HG02763 (cell line): ENCODE measurements around the gene GK.
"Not testable (repeated sequence)": the region's sequence is repeated elsewhere in the genome, so short reads cannot be mapped to it uniquely, and the experiment has no call there.

Experiments used
- ATAC-seq: cut with Tn5 transposase; IDR thresholded peaks from one replicate; pipeline ENCODE4 v1.9.1; 2021; ENCODE audit warnings: mild to moderate bottlenecking, moderate library complexity; ENCODE audit not compliant: unreplicated experiment

Gene GK

GRCh38 chrX:30652527-30653414 is 452 bp upstream of the GK start:
- ATAC-seq, result peak; percentile 88

GRCh38 chrX:30654386-30654785 is 1.2 kb downstream of the GK start:
- ATAC-seq, result not testable (repeated sequence)

- no peak for ATAC-seq
These were observed 1.9 kb downstream of the GK start for GRCh38 chrX:30654989-30655607.

GRCh38 chrX:30655991-30656390 is 2.8 kb downstream of the GK start:
- ATAC-seq, result no peak

- no peak for ATAC-seq
These were observed 4.3 kb downstream of the GK start for GRCh38 chrX:30657196-30658161.

- no peak for ATAC-seq
These were observed 6.2 kb downstream of the GK start for GRCh38 chrX:30659421-30659820.

GRCh38 chrX:30661228-30661627 is 8.0 kb downstream of the GK start:
- no peak for ATAC-seq

- no peak for ATAC-seq
These were observed 10.1 kb downstream of the GK start for GRCh38 chrX:30663322-30663721.

- no peak for ATAC-seq
These were observed 12.2 kb downstream of the GK start for GRCh38 chrX:30665471-30665870.

GRCh38 chrX:30666094-30666493 is 12.9 kb downstream of the GK start:
- no peak for ATAC-seq

- ATAC-seq, result no peak
These were observed 15.4 kb downstream of the GK start for GRCh38 chrX:30668581-30668980.

- not testable (repeated sequence) for ATAC-seq
These were observed 18.0 kb downstream of the GK start for GRCh38 chrX:30671189-30671588.

GRCh38 chrX:30673127-30673796 is 20.0 kb downstream of the GK start:
- ATAC-seq, result no peak

GRCh38 chrX:30673884-30674598 is 20.8 kb downstream of the GK start:
- ATAC-seq, result no peak

- ATAC-seq, result no peak
These were observed 21.6 kb downstream of the GK start for GRCh38 chrX:30674799-30675198.

GRCh38 chrX:30679369-30679768 is 26.1 kb downstream of the GK start:
- no peak for ATAC-seq

- ATAC-seq, result no peak
These were observed 27.4 kb downstream of the GK start for GRCh38 chrX:30680618-30681017.

- no peak for ATAC-seq
These were observed 35.4 kb downstream of the GK start for GRCh38 chrX:30688641-30689040.

GRCh38 chrX:30689116-30689515 is 35.9 kb downstream of the GK start:
- no peak for ATAC-seq

- no peak for ATAC-seq
These were observed 37.1 kb downstream of the GK start for GRCh38 chrX:30690330-30690729.
